ENCODE results near the gene LIN37.

LIN37 gene

GRCh38 chr19:35742121-35742724 is 6.2 kb upstream of the LIN37 start, which contains the start of gene IGFLR1:
TSS of gene IGFLR1 (minus strand) at chr19:35742452. CDS start at chr19:35741180, 1,272 bp downstream.
- DNase-seq (ENCODE audit: insufficient read length, low spot score) (no peak), FAIRE-seq (no peak)
- no peak for TF ChIP-seq CTCF (IDR thresholded peaks at IDR 0.05; ENCODE audit: insufficient read depth, missing control alignments)

- DNase-seq (ENCODE audit: insufficient read length, low spot score), result no peak
- TF ChIP-seq CTCF (IDR thresholded peaks at IDR 0.05; ENCODE audit: insufficient read depth, missing control alignments), result no peak
- no peak for FAIRE-seq
These were observed 4.5 kb upstream of the LIN37 start for GRCh38 chr19:35743640-35744429.

GRCh38 chr19:35744430-35745327 is 3.7 kb upstream of the LIN37 start:
- peak; percentile 29 for DNase-seq (ENCODE audit: insufficient read length, low spot score)
- no peak for FAIRE-seq
- peak; percentile 38 for TF ChIP-seq CTCF (IDR thresholded peaks at IDR 0.05; ENCODE audit: insufficient read depth, missing control alignments)

GRCh38 chr19:35745328-35746086 is 2.9 kb upstream of the LIN37 start, which contains the start of the genes PSENEN and U2AF1L4:
TSS of gene PSENEN (plus strand) at chr19:35745651. CDS start at chr19:35745931, 280 bp downstream.
TSS of gene U2AF1L4 (minus strand) at chr19:35745418. CDS start at chr19:35745391, 27 bp downstream.
- DNase-seq (ENCODE audit: insufficient read length, low spot score) (peak; percentile 53), FAIRE-seq (no peak)
- no peak for TF ChIP-seq CTCF (IDR thresholded peaks at IDR 0.05; ENCODE audit: insufficient read depth, missing control alignments)

- DNase-seq (ENCODE audit: insufficient read length, low spot score) (no peak), FAIRE-seq (no peak)
- no peak for TF ChIP-seq CTCF (IDR thresholded peaks at IDR 0.05; ENCODE audit: insufficient read depth, missing control alignments)
These were observed 2.3 kb upstream of the LIN37 start for GRCh38 chr19:35746087-35746462.

GRCh38 chr19:35746531-35746930 is 1.8 kb upstream of the LIN37 start:
- DNase-seq (ENCODE audit: insufficient read length, low spot score) (no peak), FAIRE-seq (no peak)
- no peak for TF ChIP-seq CTCF (IDR thresholded peaks at IDR 0.05; ENCODE audit: insufficient read depth, missing control alignments)

Measured in D721Med (cell line).